ENCODE measurements around the gene CT47C1. TPM values are rescaled to one million over a fixed set of nuclear protein-coding genes. Genes with fewer than 3 reads are reported as not detected.
A peak's percentile ranks its signal among the peaks of the same experiment; 100 is the strongest.

Gene CT47C1
- not detected in 2 replicates for total RNA-seq (2011; cell fraction: chromatin; rRNA removed; ENCODE audit: low replicate concordance)
- not detected in 2 replicates for total RNA-seq (2011; cell fraction: nucleolus; rRNA removed)
- not detected in 2 replicates for total RNA-seq (2011; cell fraction: nucleoplasm; rRNA removed)
- total RNA-seq (2014; rRNA removed) (not detected in 2 replicates), total RNA-seq (2014; rRNA removed; fragmentation: Illumina TruSeq; extraction: Trizol) (not detected in 2 replicates), total RNA-seq (2015; rRNA removed; fragmentation: Illumina TruSeq; extraction: Trizol) (not detected in 2 replicates), total RNA-seq (2021) (not detected in 2 replicates), polyA plus RNA-seq (2011; rRNA removed) (not detected in 2 replicates), polyA plus RNA-seq (2014; fragmentation: Illumina TruSeq; extraction: Trizol) (not detected in 2 replicates), polyA plus RNA-seq (2014; fragmentation: Nextera tagmentation; extraction: Ambion mirVana) (not detected), polyA plus RNA-seq (2014; rRNA removed) (not detected in 2 replicates), polyA minus RNA-seq (2011; rRNA and poly(A)+ RNA removed) (not detected in 2 replicates), Bru-seq, nascent RNA (not detected), BruChase-seq, experiment 1, labeled RNA remaining after a 2-hour chase (percentile 16 among the genes with signal in this experiment), BruChase-seq, experiment 2, labeled RNA remaining after a 6-hour chase (not detected)
- not detected in 2 replicates for polyA plus RNA-seq (2011; cell fraction: cytosol; rRNA removed)
- polyA plus RNA-seq (2011; cell fraction: nucleus; rRNA removed): not detected in 2 replicates
- 0.10 and 0.22 TPM in 2 replicates for polyA plus RNA-seq (2012)
- polyA minus RNA-seq (2011; cell fraction: cytosol; rRNA and poly(A)+ RNA removed): not detected in 2 replicates
- polyA minus RNA-seq (2011; cell fraction: nucleus; rRNA and poly(A)+ RNA removed): not detected in 2 replicates
- long read RNA-seq, experiment 1: 0 reads
- long read RNA-seq, experiment 2: 0 reads
- long read RNA-seq, experiment 3: 0 reads

DNA sequence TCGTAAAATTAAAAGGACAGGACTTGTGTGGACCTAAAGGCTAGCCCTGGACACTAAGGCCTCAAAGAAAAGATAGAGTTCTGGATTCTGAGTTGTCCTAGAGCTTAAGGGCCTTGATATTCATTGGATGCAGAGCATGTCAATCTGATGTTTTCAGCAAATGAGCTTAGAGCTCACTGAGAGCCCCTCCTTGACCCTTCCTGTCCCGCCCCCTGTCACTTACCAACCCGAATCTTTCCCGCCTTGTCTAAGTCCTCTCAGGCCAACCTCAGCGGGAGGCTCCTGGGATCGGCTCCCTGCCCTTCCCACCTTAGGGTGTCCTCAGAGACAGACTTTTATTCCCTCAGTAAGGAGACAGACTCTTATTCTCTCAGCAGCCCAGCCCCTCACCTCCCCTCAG lies at the start of gene CT47C1:
Gene CT47C1, plus strand, starts transcription at position 250 of the 400 bp plus-strand sequence. CDS start 233 bp downstream, outside the sequence.
- Histone ChIP-seq H3K9me3 (replicated peaks; ENCODE audit: control insufficient read depth, insufficient read depth, low read depth, low read length) (no peaks in the 10 kb centered on the region), H3K9ac (ENCODE audit: insufficient read depth in 1 of 2, low read depth in 2 of 2, low read length in 2 of 2) (no peak within 1 kb of the TSS), H3K27me3 (ENCODE audit: control insufficient read depth in 2 of 2, insufficient read depth in 2 of 2, low read length in 2 of 2) (peaks cover 4 to 28% of the 10 kb centered on the region in 2 experiments; a peak in 3 of 5 replicates), H3K79me2 (ENCODE audit: control insufficient read depth, insufficient read depth, low read length) (no peaks in the 10 kb centered on the region), H3K9me1 (ENCODE audit: control insufficient read depth, insufficient read depth, low read length) (no peaks in the 10 kb centered on the region), H3K4me2 (ENCODE audit: insufficient read depth, low read length) (no peak within 1 kb of the TSS), H4K20me1 (replicated peaks; ENCODE audit: control insufficient read depth, insufficient read depth, low read length) (no peaks in the 10 kb centered on the region), H3K4me3 (no peak within 1 kb of the TSS), H3K27ac (ENCODE audit: extremely low read depth, low read depth, low read length) (no peak within 1 kb of the TSS), H3K36me3 (ENCODE audit: control insufficient read depth, insufficient read depth, low read length) (no peaks in the 10 kb centered on the region), H3K4me1 (replicated peaks in 1 of 2; ENCODE audit: control insufficient read depth in 2 of 2, insufficient read depth in 2 of 2, low read length in 2 of 2) (peaks cover 0 to 8% of the 10 kb centered on the region in 2 experiments; a peak in 2 of 5 replicates), H2AFZ (ENCODE audit: low read depth, low read length) (no peak within 1 kb of the TSS)
- ATAC-seq (peak; percentile 75), DNase-seq (ENCODE audit: extremely low read depth in 1 of 4, low spot score in 3 of 4) (peak in 3 of 4 experiments; percentile 9 to 39 (median 12)), FAIRE-seq (no peak)
- CTCF ChIA-PET (ENCODE audit: low intra/inter-chr PET ratio): no interaction called here
- POLR2A ChIA-PET: no interaction called here
- intact Hi-C loops (cut with micrococcal nuclease) (no loop called here), in situ Hi-C loops (cut with MboI) (loop anchor here (5.0 kb wide), 1 partner anchor 235 kb away; no protein-coding TSS in a partner anchor)
- 9% methylated on average over 6 of the region's 6 CpGs for WGBS (ENCODE audit: insufficient coverage, low coverage, missing lambda C conversion rate)
- BruUV-seq (replicated peaks): no TSS peak
- peak; percentile 32 for TF ChIP-seq FOS (IDR thresholded peaks at IDR 0.05; ENCODE audit: extremely low read depth, insufficient read length)
- TF ChIP-seq, protein P1, sequence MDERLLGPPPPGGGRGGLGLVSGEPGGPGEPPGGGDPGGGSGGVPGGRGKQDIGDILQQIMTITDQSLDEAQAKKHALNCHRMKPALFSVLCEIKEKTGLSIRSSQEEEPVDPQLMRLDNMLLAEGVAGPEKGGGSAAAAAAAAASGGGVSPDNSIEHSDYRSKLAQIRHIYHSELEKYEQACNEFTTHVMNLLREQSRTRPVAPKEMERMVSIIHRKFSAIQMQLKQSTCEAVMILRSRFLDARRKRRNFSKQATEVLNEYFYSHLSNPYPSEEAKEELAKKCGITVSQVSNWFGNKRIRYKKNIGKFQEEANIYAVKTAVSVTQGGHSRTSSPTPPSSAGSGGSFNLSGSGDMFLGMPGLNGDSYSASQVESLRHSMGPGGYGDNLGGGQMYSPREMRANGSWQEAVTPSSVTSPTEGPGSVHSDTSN (CRISPR knock-in tag; IDR thresholded peaks at IDR 0.05; ENCODE audit: low read depth): no peak
- TF ChIP-seq, protein P1 (tag; conservative IDR thresholded peaks at IDR 0.05; ENCODE audit: low read depth): peak; percentile 53; the same call in 1 of the 2 replicates
- TF ChIP-seq TAF15 (IDR thresholded peaks at IDR 0.05; ENCODE audit: low read depth, low read length): no peak
- TF ChIP-seq, protein P2, sequence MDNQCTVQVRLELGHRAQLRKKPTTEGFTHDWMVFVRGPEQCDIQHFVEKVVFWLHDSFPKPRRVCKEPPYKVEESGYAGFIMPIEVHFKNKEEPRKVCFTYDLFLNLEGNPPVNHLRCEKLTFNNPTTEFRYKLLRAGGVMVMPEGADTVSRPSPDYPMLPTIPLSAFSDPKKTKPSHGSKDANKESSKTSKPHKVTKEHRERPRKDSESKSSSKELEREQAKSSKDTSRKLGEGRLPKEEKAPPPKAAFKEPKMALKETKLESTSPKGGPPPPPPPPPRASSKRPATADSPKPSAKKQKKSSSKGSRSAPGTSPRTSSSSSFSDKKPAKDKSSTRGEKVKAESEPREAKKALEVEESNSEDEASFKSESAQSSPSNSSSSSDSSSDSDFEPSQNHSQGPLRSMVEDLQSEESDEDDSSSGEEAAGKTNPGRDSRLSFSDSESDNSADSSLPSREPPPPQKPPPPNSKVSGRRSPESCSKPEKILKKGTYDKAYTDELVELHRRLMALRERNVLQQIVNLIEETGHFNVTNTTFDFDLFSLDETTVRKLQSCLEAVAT (IDR thresholded peaks at IDR 0.05): no peak
- TF ChIP-seq, protein P3, sequence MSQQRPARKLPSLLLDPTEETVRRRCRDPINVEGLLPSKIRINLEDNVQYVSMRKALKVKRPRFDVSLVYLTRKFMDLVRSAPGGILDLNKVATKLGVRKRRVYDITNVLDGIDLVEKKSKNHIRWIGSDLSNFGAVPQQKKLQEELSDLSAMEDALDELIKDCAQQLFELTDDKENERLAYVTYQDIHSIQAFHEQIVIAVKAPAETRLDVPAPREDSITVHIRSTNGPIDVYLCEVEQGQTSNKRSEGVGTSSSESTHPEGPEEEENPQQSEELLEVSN (IDR thresholded peaks at IDR 0.05; ENCODE audit: borderline replicate concordance in 1 of 2, extremely low read depth in 1 of 2, insufficient read depth in 1 of 2, insufficient read length in 1 of 2, low read depth in 1 of 2, low read length in 1 of 2, poor library complexity in 1 of 2, severe bottlenecking in 1 of 2): peak; percentile 31 to 72
- peak; percentile 63 for TF ChIP-seq L3MBTL2 (IDR thresholded peaks at IDR 0.05)
- peak; percentile 24 for TF ChIP-seq SP2 (IDR thresholded peaks at IDR 0.05; ENCODE audit: extremely low read depth, low read depth, low read length, poor library complexity, severe bottlenecking)
- TF ChIP-seq RBM25 (IDR thresholded peaks at IDR 0.05; ENCODE audit: low read depth, low read length, severe bottlenecking): peak; percentile 27
- no peak for TF ChIP-seq HDAC1 (IDR thresholded peaks at IDR 0.05)

All from K562 (cell line).